ENCODE data around the gene OR52N2.
A peak's percentile ranks its signal among the peaks of the same experiment; 100 is the strongest.

The OR52N2 gene

GRCh38 chr11:5808500-5809121 lies at the start of gene OR52N2:
OR52N2 (plus strand) TSS chr11:5808924; CDS start chr11:5820336, 11,412 bp downstream.
- DNase-seq = peak; percentile 87

GRCh38 chr11:5767056-5767455 lies 41.7 kb upstream of the OR52N2 start:
- DNase-seq = no peak

GRCh38 chr11:5783255-5783654 lies 25.5 kb upstream of the OR52N2 start, which contains the start of gene OR52N5:
OR52N5 (minus strand) TSS chr11:5783355; CDS start chr11:5778634, 4,721 bp downstream.
- no peak for DNase-seq

- no peak for DNase-seq
Observed at GRCh38 chr11:5791165-5791564, 17.6 kb upstream of the OR52N2 start, which contains the start of gene OR52N1. OR52N1 (minus strand) TSS chr11:5791265; CDS start chr11:5788816, 2,449 bp downstream.

- DNase-seq = no peak
Observed at GRCh38 chr11:5796541-5796940, 12.2 kb upstream of the OR52N2 start.

GRCh38 chr11:5803982-5804381 lies 4.7 kb upstream of the OR52N2 start:
- no peak for DNase-seq

- DNase-seq = no peak
Observed at GRCh38 chr11:5807580-5807979, 1.1 kb upstream of the OR52N2 start.

GRCh38 chr11:5809122-5809519 lies 397 bp downstream of the OR52N2 start:
- DNase-seq = no peak

GRCh38 chr11:5809905-5810795 lies 1.4 kb downstream of the OR52N2 start:
- DNase-seq = no peak

GRCh38 chr11:5815534-5815933 lies 6.8 kb downstream of the OR52N2 start:
- no peak for DNase-seq

GRCh38 chr11:5818245-5818886 lies 9.6 kb downstream of the OR52N2 start:
- no peak for DNase-seq

- DNase-seq = no peak
Observed at GRCh38 chr11:5831196-5831829, 22.6 kb downstream of the OR52N2 start.

GRCh38 chr11:5833446-5833845 lies 24.7 kb downstream of the OR52N2 start:
- no peak for DNase-seq

- DNase-seq = no peak
Observed at GRCh38 chr11:5837695-5838094, 29.0 kb downstream of the OR52N2 start.

GRCh38 chr11:5841797-5842196 lies 33.1 kb downstream of the OR52N2 start, which contains the start of gene OR52E6:
OR52E6 (minus strand) TSS chr11:5841897; CDS start chr11:5841897, 0 bp downstream.
- DNase-seq = no peak

- DNase-seq = no peak
Observed at GRCh38 chr11:5846701-5847100, 38.0 kb downstream of the OR52N2 start.

GRCh38 chr11:5847711-5848110 lies 39.0 kb downstream of the OR52N2 start:
- no peak for DNase-seq

GRCh38 chr11:5851002-5851401 lies 42.3 kb downstream of the OR52N2 start:
- no peak for DNase-seq

GRCh38 chr11:5857590-5857989 lies 48.9 kb downstream of the OR52N2 start, which contains the start of gene OR52E8:
OR52E8 (minus strand) TSS chr11:5857690; CDS start chr11:5857690, 0 bp downstream.
- DNase-seq = no peak

GRCh38 chr11:5865826-5866225 lies 57.1 kb downstream of the OR52N2 start:
- no peak for DNase-seq

Measured in activated CD8-positive, alpha-beta memory T cell treated with anti-CD3 and anti-CD28 coated beads for 24 hours (primary cell).